H9 (cell line): ENCODE measurements around the gene BPIFB2. TPM values are rescaled to one million over a fixed set of nuclear protein-coding genes. Genes with fewer than 3 reads are reported as not detected.

Experiments used
- DNase-seq: peaks from one replicate; pipeline ENCODE4 v3.0.0-alpha.2; 2017
- H2AFZ ChIP-seq: one replicate; pipeline ENCODE4 v1.6.1; 2013; ENCODE audit warnings: mild to moderate bottlenecking, low read length, control low read depth, moderate library complexity
- H2AK5ac ChIP-seq: 2 replicates; pipeline ENCODE4 v1.6.1; 2013; ENCODE audit warnings: low read length, control low read depth, mixed read lengths; ENCODE audit not compliant: insufficient read length
- H2BK120ac ChIP-seq: one replicate; pipeline ENCODE4 v1.6.1; 2013; ENCODE audit warnings: low read depth, mild to moderate bottlenecking, low read length, control low read depth, inconsistent platforms; ENCODE audit not compliant: poor library complexity, severe bottlenecking
- H2BK12ac ChIP-seq: 2 replicates; pipeline ENCODE4 v1.6.1; 2013; ENCODE audit warnings: low read length, control low read depth, mixed read lengths, low read depth; ENCODE audit not compliant: insufficient read length
- H2BK15ac ChIP-seq: 2 replicates; pipeline ENCODE4 v1.6.1; 2013; ENCODE audit warnings: low read depth, low read length, control low read depth
- H2BK20ac ChIP-seq: one replicate; pipeline ENCODE4 v1.6.1; 2013; ENCODE audit warnings: low read depth, mild to moderate bottlenecking, low read length, control low read depth, inconsistent platforms; ENCODE audit not compliant: poor library complexity, severe bottlenecking
- H2BK5ac ChIP-seq: 2 replicates; pipeline ENCODE4 v1.6.1; 2013; ENCODE audit warnings: low read length, control low read depth, mixed read lengths; ENCODE audit not compliant: insufficient read length
- H3K14ac ChIP-seq: 2 replicates; pipeline ENCODE4 v1.6.1; 2013; ENCODE audit warnings: low read length, control low read depth; ENCODE audit not compliant: insufficient read depth
- H3K18ac ChIP-seq: 2 replicates; pipeline ENCODE4 v1.6.1; 2013; ENCODE audit warnings: low read depth, mild to moderate bottlenecking, mixed read lengths, low read length, control low read depth; ENCODE audit not compliant: insufficient read length
- H3K23ac ChIP-seq: 2 replicates; pipeline ENCODE4 v1.6.1; 2013; ENCODE audit warnings: low read length, control low read depth, mixed read lengths, low read depth; ENCODE audit not compliant: insufficient read length
- H3K23me2 ChIP-seq: 2 replicates; pipeline ENCODE4 v1.6.1; 2013; ENCODE audit warnings: low read depth, mild to moderate bottlenecking, mixed read lengths, low read length, control low read depth; ENCODE audit not compliant: insufficient read length, poor library complexity, severe bottlenecking
- H3K27ac ChIP-seq: 2 replicates; pipeline ENCODE4 v1.5.1; 2013; ENCODE audit warnings: low read length, control low read depth, mixed read lengths, low read depth; ENCODE audit not compliant: insufficient read length
- H3K27me3 ChIP-seq: 2 replicates; pipeline ENCODE4 v1.6.1; 2013; ENCODE audit warnings: low read length, control low read depth, inconsistent platforms; ENCODE audit not compliant: insufficient read depth
- H3K4ac ChIP-seq: 2 replicates; pipeline ENCODE4 v1.6.1; 2013; ENCODE audit warnings: low read depth, mild to moderate bottlenecking, control low read depth, inconsistent platforms, low read length, moderate library complexity
- H3K4me1 ChIP-seq: 2 replicates; pipeline ENCODE4 v1.6.1; 2013; ENCODE audit warnings: low read length, control low read depth, inconsistent platforms; ENCODE audit not compliant: insufficient read depth
- H3K4me2 ChIP-seq: 2 replicates; pipeline ENCODE4 v1.6.1; 2013; ENCODE audit warnings: low read length, control low read depth, mixed read lengths; ENCODE audit not compliant: insufficient read length, insufficient read depth
- H3K56ac ChIP-seq: 2 replicates; pipeline ENCODE4 v1.6.1; 2013; ENCODE audit warnings: low read depth, mild to moderate bottlenecking, mixed read lengths, low read length, control low read depth; ENCODE audit not compliant: insufficient read length
- H3K79me1 ChIP-seq: 2 replicates; pipeline ENCODE4 v1.6.1; 2013; ENCODE audit warnings: low read depth, mild to moderate bottlenecking, moderate library complexity, low read length, control low read depth, inconsistent platforms; ENCODE audit not compliant: insufficient read depth, poor library complexity, severe bottlenecking
- H3K79me2 ChIP-seq: 2 replicates; pipeline ENCODE4 v1.6.1; 2013; ENCODE audit warnings: low read length, control low read depth, inconsistent platforms; ENCODE audit not compliant: insufficient read depth
- H3K9ac ChIP-seq: 2 replicates; pipeline ENCODE4 v1.6.1; 2013; ENCODE audit warnings: low read length, control low read depth, mixed read lengths; ENCODE audit not compliant: insufficient read length; ENCODE audit errors: extremely low read depth
- H3K9me3 ChIP-seq: one replicate; pipeline ENCODE4 v1.6.1; 2013; ENCODE audit warnings: low read depth, low read length, inconsistent platforms; ENCODE audit not compliant: control insufficient read depth
- H3T11ph ChIP-seq: one replicate; pipeline ENCODE4 v1.6.1; 2013; ENCODE audit warnings: mild to moderate bottlenecking, low read length, control low read depth, inconsistent platforms
- H4K20me1 ChIP-seq: one replicate; pipeline ENCODE4 v1.6.1; 2013; ENCODE audit not compliant: control insufficient read depth, insufficient read length, insufficient read depth
- H4K5ac ChIP-seq: 2 replicates; pipeline ENCODE4 v1.6.1; 2013; ENCODE audit warnings: low read depth, mild to moderate bottlenecking, mixed read lengths, low read length, control low read depth; ENCODE audit not compliant: insufficient read length
- H4K8ac ChIP-seq: replicated peaks from 2 replicates; pipeline ENCODE4 v1.6.1; 2013; ENCODE audit warnings: low read length, control low read depth, mixed read lengths, low read depth; ENCODE audit not compliant: insufficient read length
- H4K91ac ChIP-seq: 2 replicates; pipeline ENCODE4 v1.6.1; 2013; ENCODE audit warnings: low read depth, mild to moderate bottlenecking, moderate library complexity, mixed read lengths, low read length, control low read depth; ENCODE audit not compliant: insufficient read length
- H3K27ac Mint-ChIP-seq, 3 experiments: 2 replicates in 2 of 3; 3 replicates in 1 of 3; pipeline ENCODE4 v1.8.0; 2020 to 2021; ENCODE audit warnings: mixed read lengths in 3 of 3, mild to moderate bottlenecking in 1 of 3, moderate library complexity in 1 of 3
- H3K27me3 Mint-ChIP-seq: 2 replicates; pipeline ENCODE4 v1.8.0; 2021; ENCODE audit warnings: low read depth, mild to moderate bottlenecking, moderate library complexity, mixed read lengths
- H3K36me3 Mint-ChIP-seq, 3 experiments: 2 replicates in 2 of 3; 3 replicates in 1 of 3; pipeline ENCODE4 v1.8.0; 2020 to 2021; ENCODE audit warnings: low read depth in 3 of 3, mixed read lengths in 3 of 3; ENCODE audit not compliant: insufficient read depth in 1 of 3
- H3K4me1 Mint-ChIP-seq, 2 experiments: 2 replicates each; pipeline ENCODE4 v1.8.0; 2020; ENCODE audit warnings: mixed read lengths in 2 of 2
- H3K4me3 Mint-ChIP-seq, 2 experiments: 2 replicates in 1 of 2; 3 replicates in 1 of 2; pipeline ENCODE4 v1.8.0; 2020 to 2021; ENCODE audit warnings: mild to moderate bottlenecking in 2 of 2, mixed read lengths in 2 of 2, moderate library complexity in 1 of 2
- H3K9me3 Mint-ChIP-seq, 2 experiments: 2 replicates in 1 of 2; 3 replicates in 1 of 2; pipeline ENCODE4 v1.8.0; 2020; ENCODE audit warnings: mild to moderate bottlenecking in 2 of 2, mixed read lengths in 2 of 2, moderate library complexity in 1 of 2
- WGBS: extraction: QIAGEN DNeasy Blood & Tissue Kit; methylation state at CpG from one replicate; pipeline ENCODE4 v1.1.7; 2013; ENCODE audit warnings: missing lambda C conversion rate, low lambda C conversion rate, mixed read lengths; ENCODE audit not compliant: insufficient read length; ENCODE audit errors: extremely low coverage; 5-methylcytosine and 5-hydroxymethylcytosine counted together
- total RNA-seq: library from RNA; stranded (reverse); gene quantifications from 2 replicates; pipeline ENCODE4 v1.2.1, GENCODE V29; 2021
- TF ChIP-seq, protein P1 (sequence below): fragments of 200-600 bp; sonication (generic); conservative IDR thresholded peaks from 3 replicates; pipeline ENCODE4 v1.8.0; 2021; ENCODE audit warnings: antibody characterized with exemption, mild to moderate bottlenecking

Gene BPIFB2
- total RNA-seq, 1 experiment from 2014 or later: not detected

DNA sequence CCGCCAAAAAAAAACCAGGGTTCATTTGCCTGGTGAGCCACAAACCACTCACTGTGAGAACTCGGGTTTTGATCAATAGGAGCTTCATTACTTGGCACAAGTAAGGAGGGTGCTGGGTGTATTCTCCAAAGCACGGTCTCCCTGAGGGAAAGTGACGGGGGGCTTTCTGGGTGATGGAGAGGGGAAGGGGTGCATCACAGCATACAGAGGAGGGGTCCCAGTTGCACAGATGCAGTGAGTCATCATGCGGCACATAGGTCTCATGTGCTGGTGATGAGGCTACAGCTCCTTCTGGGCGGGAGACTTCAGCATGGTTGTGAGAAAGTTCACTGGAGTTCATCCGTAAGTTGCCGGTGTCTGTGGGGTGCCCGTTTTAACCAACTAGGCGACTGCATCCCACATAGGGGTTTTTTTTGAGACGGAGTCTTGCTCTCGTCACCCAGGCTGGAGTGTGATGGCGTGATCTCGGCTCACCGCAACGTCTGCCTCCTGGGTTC lies 39.5 kb upstream of the BPIFB2 start:
- Histone ChIP-seq H3K23ac (no peak overlapping the region), H2BK12ac (no peak overlapping the region), H4K5ac (no peak overlapping the region), H2AK5ac (no peak overlapping the region), H3K9me3 (no peaks in the 10 kb centered on the region), H4K20me1 (no peaks in the 10 kb centered on the region), H2BK20ac (no peak overlapping the region), H3K4me2 (no peak overlapping the region), H2AFZ (no peak overlapping the region), H2BK5ac (no peak overlapping the region), H3K9ac (no peak overlapping the region), H3K56ac (no peak overlapping the region), H3T11ph (no peak overlapping the region), H3K27me3 (no peaks in the 10 kb centered on the region; the same call in 1 of the 2 replicates), H4K8ac (no peak overlapping the region), H3K79me2 (no peaks in the 10 kb centered on the region), H3K18ac (no peak overlapping the region), H3K14ac (no peak overlapping the region; the same call in 1 of the 2 replicates), H2BK120ac (no peak overlapping the region), H3K27ac (no peak overlapping the region), H3K4me1 (peaks cover 4% of the 10 kb centered on the region; the same call in 1 of the 2 replicates), H3K4ac (no peak overlapping the region), H3K23me2 (no peaks in the 10 kb centered on the region), H3K79me1 (no peaks in the 10 kb centered on the region), H4K91ac (no peak overlapping the region), H2BK15ac (no peak overlapping the region)
- TF ChIP-seq, protein P1, sequence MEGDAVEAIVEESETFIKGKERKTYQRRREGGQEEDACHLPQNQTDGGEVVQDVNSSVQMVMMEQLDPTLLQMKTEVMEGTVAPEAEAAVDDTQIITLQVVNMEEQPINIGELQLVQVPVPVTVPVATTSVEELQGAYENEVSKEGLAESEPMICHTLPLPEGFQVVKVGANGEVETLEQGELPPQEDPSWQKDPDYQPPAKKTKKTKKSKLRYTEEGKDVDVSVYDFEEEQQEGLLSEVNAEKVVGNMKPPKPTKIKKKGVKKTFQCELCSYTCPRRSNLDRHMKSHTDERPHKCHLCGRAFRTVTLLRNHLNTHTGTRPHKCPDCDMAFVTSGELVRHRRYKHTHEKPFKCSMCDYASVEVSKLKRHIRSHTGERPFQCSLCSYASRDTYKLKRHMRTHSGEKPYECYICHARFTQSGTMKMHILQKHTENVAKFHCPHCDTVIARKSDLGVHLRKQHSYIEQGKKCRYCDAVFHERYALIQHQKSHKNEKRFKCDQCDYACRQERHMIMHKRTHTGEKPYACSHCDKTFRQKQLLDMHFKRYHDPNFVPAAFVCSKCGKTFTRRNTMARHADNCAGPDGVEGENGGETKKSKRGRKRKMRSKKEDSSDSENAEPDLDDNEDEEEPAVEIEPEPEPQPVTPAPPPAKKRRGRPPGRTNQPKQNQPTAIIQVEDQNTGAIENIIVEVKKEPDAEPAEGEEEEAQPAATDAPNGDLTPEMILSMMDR: no peak
- H3K9me3 Mint-ChIP-seq: no peaks in the 10 kb centered on the region; a peak in 2 of 5 replicates
- no CpG with 5 or more reads among the region's 16 CpGs for WGBS
- no peaks in the 10 kb centered on the region for H3K36me3 Mint-ChIP-seq
- DNase-seq: peak; percentile 15
- H3K4me3 Mint-ChIP-seq: no peak overlapping the region
- no peak overlapping the region for H3K27ac Mint-ChIP-seq
- peaks cover 0 to 5% of the 10 kb centered on the region in 2 experiments; a peak in 2 of 4 replicates for H3K4me1 Mint-ChIP-seq
- peaks cover 23% of the 10 kb centered on the region for H3K27me3 Mint-ChIP-seq
